Kidney (tissue), 14 donors: ENCODE data around the gene FAP. TPM values are rescaled to one million over a fixed set of nuclear protein-coding genes. Genes with fewer than 3 reads are reported as not detected.

Experiments used
- DNase-seq, 5 donors: peaks; one replicate each; pipeline ENCODE4 v3.0.0-alpha.2; 2013 to 2020
- FAIRE-seq: peaks from 2 replicates; lab custom pipeline; 2012; peaks lifted over from hg19 to GRCh38; lab: Jason Lieb, UNC
- H3K27ac ChIP-seq, 2 donors: one replicate each; pipeline ENCODE4 v1.7.0; 2013; ENCODE audit warnings: low read depth in 2 of 2, low read length in 2 of 2, inconsistent platforms in 1 of 2
- H3K27me3 ChIP-seq: one replicate; pipeline ENCODE4 v1.7.1; 2013; ENCODE audit warnings: low read length, inconsistent platforms; ENCODE audit not compliant: control insufficient read depth, insufficient read depth
- H3K36me3 ChIP-seq, 3 donors: one replicate each; pipeline versions ENCODE4 v1.7.0 to v1.7.1; 2013; ENCODE audit warnings: low read length in 3 of 3, control low read depth in 1 of 3, inconsistent platforms in 1 of 3; ENCODE audit not compliant: insufficient read depth in 3 of 3, control insufficient read depth in 2 of 3
- H3K4me1 ChIP-seq, 3 donors: one replicate each; pipeline versions ENCODE4 v1.7.0 to v1.7.1; 2013; ENCODE audit warnings: low read length in 3 of 3, inconsistent platforms in 1 of 3, low read depth in 1 of 3; ENCODE audit not compliant: control insufficient read depth in 2 of 3, insufficient read depth in 2 of 3
- H3K4me3 ChIP-seq, 3 donors: one replicate each; pipeline versions ENCODE4 v1.7.0 to v1.8.1; 2013; ENCODE audit warnings: low read length in 3 of 3, control low read depth in 1 of 3, inconsistent platforms in 1 of 3
- H3K9ac ChIP-seq, 3 donors: one replicate each; pipeline versions ENCODE4 v1.7.0 to v1.7.1; 2013; ENCODE audit warnings: low read length in 3 of 3, control low read depth in 1 of 3, inconsistent platforms in 1 of 3
- H3K9me3 ChIP-seq, 3 donors: one replicate each; pipeline versions ENCODE4 v1.7.0 to v1.7.1; 2013; ENCODE audit warnings: low read length in 3 of 3, control low read depth in 1 of 3, inconsistent platforms in 1 of 3; ENCODE audit not compliant: control insufficient read depth in 2 of 3, insufficient read depth in 1 of 3
- CTCF ChIP-seq: IDR thresholded peaks from 3 replicates; pipeline ENCODE4 v1.5.1; 2012; ENCODE audit warnings: mild to moderate bottlenecking, moderate library complexity, borderline replicate concordance; ENCODE audit not compliant: insufficient read depth; ENCODE audit errors: extremely low read depth
- intact Hi-C: fragments of 100-400 bp; cut with DNase I; formaldehyde crosslinking; loops from one replicate; pipeline ENCODE4 v1.11.1; 2022
- polyA plus RNA-seq: library from polyadenylated mRNA; stranded (reverse); fragments of 350-450 nt; fragmentation: Illumina TruSeq; extraction: RNeasy Lipid Tissue Mini Kit (QIAGEN cat#74804); gene quantifications from one replicate; pipeline ENCODE4 v1.2.3, GENCODE V29; 2014; ENCODE audit warnings: low read depth, low replicate concordance; ENCODE audit not compliant: insufficient read depth
- total RNA-seq: library from RNA; stranded (reverse); fragmentation: NEBNext Ultra II Directional; extraction: Animal tissue kit (Norgen Biotek cat#: 25700); gene quantifications from one replicate; pipeline ENCODE4 v1.2.1, GENCODE V29; 2021
- donor health status: control.
- donor health status: control.
- donor health status: control.
- donor health status: control.
- donor health status: control.
- donor health status: DM: yes; HTN: yes; CAD: no.
- donor health status: Normal renal cell carcinoma (clear cell type).

Gene FAP
- total and polyA plus RNA-seq, 2 donors from 2014 or later, result 0.45 to 3.3 TPM

- no peak overlapping the region for H3K27ac ChIP-seq
- no peak overlapping the region for H3K9ac ChIP-seq
- intact Hi-C loops, result no loop called here
- no peaks in the 10 kb centered on the region for H3K4me1 ChIP-seq
- H3K27me3 ChIP-seq, result no peaks in the 10 kb centered on the region
- peaks cover 0 to 3% (median 0%) of the 10 kb centered on the region in 3 donors for H3K9me3 ChIP-seq
- H3K4me3 ChIP-seq, result no peak overlapping the region
- no peak for FAIRE-seq
- TF ChIP-seq CTCF, result no peak
- no peak for DNase-seq
- H3K36me3 ChIP-seq, result no peaks in the 10 kb centered on the region
Observed at GRCh38 chr2:162254236-162254871, 11.1 kb upstream of the FAP start.

GRCh38 chr2:162253435-162253834 lies 10.2 kb upstream of the FAP start:
- H3K27me3 ChIP-seq, result no peaks in the 10 kb centered on the region
- H3K4me3 ChIP-seq, result no peak overlapping the region
- H3K9ac ChIP-seq, result no peak overlapping the region
- peaks cover 0 to 3% (median 0%) of the 10 kb centered on the region in 3 donors for H3K9me3 ChIP-seq
- DNase-seq (no peak), FAIRE-seq (no peak)
- TF ChIP-seq CTCF, result no peak
- intact Hi-C loops, result no loop called here
- H3K4me1 ChIP-seq, result no peaks in the 10 kb centered on the region
- no peak overlapping the region for H3K27ac ChIP-seq
- H3K36me3 ChIP-seq, result no peaks in the 10 kb centered on the region

GRCh38 chr2:162252153-162252552 lies 8.9 kb upstream of the FAP start:
- no peak for DNase-seq
- H3K36me3 ChIP-seq, result no peaks in the 10 kb centered on the region
- no peak overlapping the region for H3K9ac ChIP-seq
- TF ChIP-seq CTCF, result no peak
- no peak overlapping the region for H3K27ac ChIP-seq
- FAIRE-seq, result no peak
- no peaks in the 10 kb centered on the region for H3K27me3 ChIP-seq
- intact Hi-C loops, result no loop called here
- H3K4me1 ChIP-seq, result no peaks in the 10 kb centered on the region
- no peak overlapping the region for H3K4me3 ChIP-seq
- H3K9me3 ChIP-seq, result peaks cover 0 to 3% (median 0%) of the 10 kb centered on the region in 3 donors

GRCh38 chr2:162245781-162246180 lies 2.5 kb upstream of the FAP start:
- H3K27me3 ChIP-seq, result no peaks in the 10 kb centered on the region
- H3K4me1 ChIP-seq, result no peaks in the 10 kb centered on the region

More at GRCh38 chr2:162245781-162246180, 2.5 kb upstream of the FAP start:
- DNase-seq (no peak), FAIRE-seq (no peak)
- no peaks in the 10 kb centered on the region for H3K9me3 ChIP-seq
- no peak for TF ChIP-seq CTCF
- H3K9ac ChIP-seq, result no peak overlapping the region
- no peaks in the 10 kb centered on the region for H3K36me3 ChIP-seq
- H3K4me3 ChIP-seq, result no peak overlapping the region
- intact Hi-C loops, result no loop called here
- no peak overlapping the region for H3K27ac ChIP-seq
